Stimulated activated naive CD4-positive, alpha-beta T cell (primary cell): Measurements from ENCODE around the gene RBM25.
A peak's percentile ranks its signal among the peaks of the same experiment; 100 is the strongest.
"Not testable (repeated sequence)": the region's sequence is repeated elsewhere in the genome, so short reads cannot be mapped to it uniquely, and the experiment has no call there.

Experiments used
- DNase-seq, 6 experiments: peaks; one replicate each; lab custom pipeline; 2025; lab: John Stamatoyannopoulos, UW

RBM25 gene

DNA sequence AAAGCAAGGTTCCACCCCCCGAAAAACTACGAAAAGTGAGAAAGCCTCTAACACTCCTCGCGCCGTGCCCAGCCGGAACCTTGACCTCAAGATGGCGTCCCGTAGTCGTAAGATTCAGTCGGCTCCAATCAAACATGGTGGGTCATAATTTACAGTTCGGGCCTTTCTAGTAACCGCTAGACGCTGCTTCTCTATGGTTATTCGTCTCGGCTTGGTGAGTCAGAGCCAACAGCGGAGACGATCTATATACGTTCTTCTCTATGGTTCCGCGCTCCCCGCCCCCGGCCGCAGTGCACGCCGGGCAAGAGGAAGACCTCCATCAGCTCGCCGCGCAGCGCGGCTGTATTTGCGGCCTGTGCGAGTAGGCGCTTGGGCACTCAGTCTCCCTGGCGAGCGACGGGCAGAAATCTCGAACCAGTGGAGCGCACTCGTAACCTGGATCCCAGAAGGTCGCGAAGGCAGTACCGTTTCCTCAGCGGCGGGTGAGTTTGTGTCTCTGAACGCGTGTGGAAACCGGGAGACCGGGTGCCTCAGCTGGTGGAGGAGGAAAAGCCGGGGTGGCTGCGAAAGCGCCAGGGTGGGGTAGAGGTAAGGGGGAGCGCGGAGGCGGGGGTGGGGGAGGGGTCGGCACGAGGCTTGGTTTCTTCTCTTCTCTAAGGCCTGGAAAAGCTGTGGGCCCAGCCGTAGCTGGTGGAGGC lies at the start of gene RBM25:
Gene RBM25 (plus strand): TSS at position 311 of the 698 bp plus-strand sequence. CDS start 13,108 bp downstream, outside the sequence.
- DNase-seq = peak; percentile 87 to 96 (median 93)

DNA sequence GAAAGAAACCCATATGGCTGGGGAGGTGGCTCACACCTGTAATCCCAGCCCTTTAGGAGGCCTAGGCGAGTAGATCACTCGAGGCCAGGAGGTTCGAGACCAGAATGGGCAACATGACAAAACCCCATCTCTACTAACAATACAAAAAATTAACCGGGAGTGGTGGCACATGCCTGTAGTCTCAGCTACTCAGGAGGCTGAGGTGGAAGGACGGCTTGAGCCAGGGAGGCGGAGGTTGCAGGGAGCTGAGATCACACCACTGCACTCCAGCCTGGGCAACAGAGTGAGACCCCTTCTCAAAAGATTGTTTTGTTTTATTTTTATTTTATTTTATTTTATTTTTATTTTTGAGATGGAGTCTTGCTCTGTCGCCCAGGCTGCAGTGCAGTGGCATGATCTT lies 47.1 kb upstream of the RBM25 start:
- DNase-seq = not testable (repeated sequence)

- no peak for DNase-seq
Measured at GRCh38 chr14:73014105-73014504, 44.2 kb upstream of the RBM25 start.

- DNase-seq = not testable (repeated sequence)
Measured at GRCh38 chr14:73015552-73015951, 42.8 kb upstream of the RBM25 start.

DNA sequence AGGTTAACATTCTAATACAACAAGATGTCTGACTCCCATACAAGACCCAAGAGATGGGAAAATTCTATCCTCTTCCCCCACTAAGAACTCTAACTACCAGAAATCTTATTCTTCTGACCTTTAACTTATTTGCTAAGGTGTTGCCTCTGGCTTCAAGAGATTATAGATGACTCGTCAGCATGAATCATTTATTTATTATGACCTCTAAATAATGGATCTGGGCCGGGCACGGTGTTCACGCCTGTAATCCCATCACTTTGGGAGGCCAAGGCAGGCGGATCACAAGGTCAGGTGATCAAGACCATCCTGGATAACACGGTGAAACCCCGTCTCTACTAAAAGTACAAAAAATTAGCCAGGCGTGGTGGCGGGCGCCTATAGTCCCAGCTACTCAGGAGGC lies 42.3 kb upstream of the RBM25 start:
- DNase-seq = not testable (repeated sequence)

- DNase-seq = no peak
Measured at GRCh38 chr14:73022051-73022450, 36.3 kb upstream of the RBM25 start.

DNA sequence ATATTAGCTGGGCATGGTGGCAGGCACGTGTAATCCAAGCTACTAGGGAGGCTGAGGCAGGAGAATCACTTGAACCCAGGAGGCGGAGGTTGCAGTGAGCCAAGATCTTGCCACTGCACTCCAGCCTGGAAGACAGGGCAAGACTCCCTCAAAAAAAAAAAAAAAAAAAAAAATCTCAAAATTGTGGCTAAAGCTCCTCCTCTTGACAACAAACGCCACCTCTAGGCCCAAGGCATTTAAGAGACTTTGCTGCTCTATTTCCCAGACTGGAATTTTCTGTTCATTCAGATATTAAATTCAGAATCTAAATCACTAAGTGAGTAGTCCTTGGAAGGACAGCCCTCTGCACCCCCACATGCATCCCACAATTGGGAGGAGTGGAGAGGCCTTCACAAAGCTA lies 32.8 kb upstream of the RBM25 start:
- DNase-seq = no peak

DNA sequence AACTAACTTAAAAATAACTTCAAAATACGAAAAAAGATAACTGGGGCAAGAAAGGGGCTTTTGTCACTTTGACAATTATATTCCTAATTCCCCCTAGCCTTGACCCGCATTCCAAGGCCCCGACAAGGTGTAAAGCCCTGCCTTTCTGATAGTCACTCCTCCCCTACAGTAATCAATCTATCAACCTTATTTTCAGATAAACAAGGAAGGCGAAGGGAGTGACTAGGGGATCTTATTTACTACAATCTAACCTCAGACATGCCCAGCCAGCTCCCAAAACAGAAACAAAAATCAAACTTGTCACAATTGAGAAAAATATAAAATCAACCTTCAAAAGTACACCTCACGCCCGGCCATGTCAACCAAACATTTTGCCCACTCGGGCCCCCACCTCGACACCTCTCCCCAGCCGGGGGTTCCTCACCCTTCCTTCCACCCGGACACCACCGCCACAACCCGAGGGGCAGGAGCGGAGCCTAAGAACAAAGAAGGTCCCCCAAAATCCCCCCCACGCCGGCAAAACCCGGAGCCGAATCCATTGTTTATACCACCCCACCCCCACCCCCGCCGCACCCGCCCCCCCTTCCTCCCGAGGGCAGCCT lies 32.0 kb upstream of the RBM25 start:
- DNase-seq = peak in 2 of 6 experiments; percentile 6 to 8

DNA sequence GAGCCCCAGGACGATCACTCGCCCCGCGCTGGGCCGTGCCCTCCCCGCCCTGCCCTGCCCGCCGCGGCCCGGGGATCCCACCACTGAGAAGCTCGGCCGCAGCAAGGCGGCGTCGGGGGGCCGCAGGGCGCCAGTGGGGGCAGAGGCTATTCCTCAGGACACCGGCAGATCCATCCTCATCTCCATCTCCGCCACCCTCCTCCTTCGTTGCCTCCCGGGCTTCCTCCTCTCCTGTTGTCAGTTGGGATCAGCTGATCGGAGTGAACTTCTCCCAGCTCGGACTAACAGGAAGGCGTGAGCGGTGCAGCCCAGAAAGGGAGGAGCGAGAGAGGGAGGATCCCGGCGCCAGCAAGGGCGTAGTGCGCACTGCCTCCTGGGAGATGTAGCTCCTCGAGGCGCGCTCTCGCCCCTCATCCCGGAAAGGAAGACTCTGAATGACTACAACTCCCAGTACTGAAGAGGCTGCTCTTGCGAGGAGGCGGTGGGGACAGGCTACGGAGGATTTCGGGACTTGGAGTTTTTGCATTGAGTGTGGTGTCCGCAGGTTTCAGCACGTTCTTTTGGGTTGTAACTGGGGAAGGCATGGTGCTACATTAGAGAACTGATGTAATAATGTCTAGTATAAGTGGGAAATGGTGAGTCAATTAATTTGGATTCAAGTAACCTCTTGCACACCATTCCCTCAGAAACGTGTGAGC lies 31.3 kb upstream of the RBM25 start, which contains the start of gene ZFYVE1:
Gene ZFYVE1 (minus strand): TSS at position 262 of the 698 bp plus-strand sequence. CDS start 2,598 bp downstream, outside the sequence.
- DNase-seq = peak; percentile 75 to 87 (median 84)

DNA sequence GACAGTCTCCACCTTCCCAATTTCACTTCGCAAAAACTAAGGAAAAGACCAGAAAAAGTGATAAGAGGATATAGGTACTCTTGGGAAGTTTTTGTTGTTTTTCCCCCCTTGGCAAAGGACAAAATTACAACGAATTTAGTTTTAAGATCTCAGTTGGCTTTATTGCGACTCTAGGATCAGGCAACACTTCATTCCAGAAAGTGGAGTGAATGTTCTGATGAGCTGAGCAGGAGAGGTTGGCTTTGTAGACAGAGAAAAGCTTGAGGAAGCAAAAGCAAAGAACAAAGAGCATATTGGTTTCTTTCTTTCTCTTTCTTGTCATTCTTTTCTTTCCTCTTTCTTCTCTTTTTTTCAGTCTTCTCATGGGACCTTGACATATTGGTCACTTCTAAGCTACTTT lies 30.8 kb upstream of the RBM25 start:
- DNase-seq = no peak

GRCh38 chr14:73027984-73028383 lies 30.4 kb upstream of the RBM25 start:
- no peak for DNase-seq

DNA sequence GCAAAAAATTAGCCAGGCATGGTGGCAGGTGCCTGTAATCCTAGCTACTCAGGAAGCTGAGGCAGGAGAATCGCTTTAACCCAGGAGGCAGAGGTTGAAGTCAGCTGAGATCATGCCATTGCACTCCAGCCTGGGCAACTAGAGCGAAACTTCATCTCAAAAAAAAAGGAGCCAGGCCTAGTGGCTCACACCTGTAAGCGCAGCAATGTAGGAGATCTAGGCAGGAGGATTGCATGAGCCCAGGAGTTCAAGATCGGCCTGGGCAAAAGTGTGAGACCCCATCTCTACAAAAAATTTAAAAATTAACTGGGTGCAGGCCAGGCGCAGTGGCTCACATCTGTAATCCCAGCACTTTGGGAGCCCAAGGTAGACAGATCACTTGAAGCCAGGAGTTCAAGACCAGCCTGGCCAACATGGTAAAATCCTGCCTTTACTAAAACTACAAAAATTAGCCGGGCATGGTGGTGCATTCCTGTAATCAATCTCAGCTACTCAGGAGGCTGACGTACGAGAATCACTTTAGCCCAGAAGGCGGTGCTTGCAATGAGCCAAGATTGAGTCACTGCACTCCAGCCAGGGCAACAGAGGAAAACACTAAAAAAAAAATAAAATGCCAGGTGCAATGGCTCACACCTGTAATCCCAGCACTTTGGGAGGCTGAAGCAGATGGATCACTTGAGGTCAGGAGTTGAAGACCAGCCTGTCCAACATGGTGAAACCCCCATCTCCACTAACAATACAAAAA lies 21.5 kb upstream of the RBM25 start:
- not testable (repeated sequence) for DNase-seq

GRCh38 chr14:73047808-73048207 lies 10.5 kb upstream of the RBM25 start:
- DNase-seq = no peak

DNA sequence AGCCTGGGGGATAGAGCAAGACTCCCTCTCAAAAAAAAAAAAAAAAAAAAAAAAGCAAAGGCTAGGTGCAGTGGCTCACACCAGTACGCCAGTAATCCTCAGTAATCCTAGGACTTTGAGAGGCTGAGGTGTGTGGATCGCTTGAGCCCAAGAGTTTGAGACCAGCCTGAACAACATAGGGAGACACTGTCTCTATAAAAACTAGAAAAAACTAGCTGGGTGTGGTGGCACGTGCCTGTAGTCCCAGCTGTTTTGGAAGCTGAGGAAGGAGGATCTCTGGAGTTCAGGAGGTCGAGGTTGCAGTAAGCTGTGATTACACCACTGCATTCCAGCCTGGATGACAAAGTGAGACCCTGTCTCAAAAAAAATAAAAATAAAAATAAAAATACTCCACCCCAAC lies 8.9 kb upstream of the RBM25 start:
- DNase-seq = no peak

DNA sequence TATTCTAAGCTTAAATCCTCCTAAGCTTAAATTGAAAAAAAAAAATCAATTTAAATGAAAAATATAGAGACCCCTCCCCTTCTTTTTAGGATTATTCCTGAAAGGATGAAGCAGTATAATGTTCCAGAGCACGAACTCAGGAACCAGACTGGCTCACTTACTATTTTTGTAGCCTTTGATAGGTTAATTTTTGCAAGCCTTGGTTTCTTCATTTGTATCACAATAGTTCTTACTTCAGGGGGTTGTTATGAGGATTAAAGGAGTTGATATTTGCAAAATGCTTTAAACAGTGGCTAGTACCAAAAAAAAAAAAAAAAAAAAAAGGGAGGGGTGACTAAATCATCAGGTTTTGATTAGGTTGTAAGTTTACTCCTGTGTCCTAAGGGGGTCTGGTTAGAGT lies 3.1 kb upstream of the RBM25 start:
- DNase-seq = no peak

DNA sequence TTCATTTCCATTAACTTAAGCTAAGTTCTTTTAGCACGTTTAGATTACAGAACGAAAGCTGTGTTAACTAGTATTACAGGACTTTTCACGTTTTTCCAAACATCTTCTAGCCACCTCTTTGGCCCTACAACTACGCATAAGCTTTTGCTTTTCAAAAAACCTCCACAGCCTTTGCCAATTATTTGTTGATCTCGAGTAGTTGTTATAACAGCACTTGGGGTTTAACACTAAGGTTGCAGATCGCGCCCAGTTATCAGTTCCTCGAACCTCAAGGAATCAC lies 450 bp upstream of the RBM25 start:
- DNase-seq = no peak

DNA sequence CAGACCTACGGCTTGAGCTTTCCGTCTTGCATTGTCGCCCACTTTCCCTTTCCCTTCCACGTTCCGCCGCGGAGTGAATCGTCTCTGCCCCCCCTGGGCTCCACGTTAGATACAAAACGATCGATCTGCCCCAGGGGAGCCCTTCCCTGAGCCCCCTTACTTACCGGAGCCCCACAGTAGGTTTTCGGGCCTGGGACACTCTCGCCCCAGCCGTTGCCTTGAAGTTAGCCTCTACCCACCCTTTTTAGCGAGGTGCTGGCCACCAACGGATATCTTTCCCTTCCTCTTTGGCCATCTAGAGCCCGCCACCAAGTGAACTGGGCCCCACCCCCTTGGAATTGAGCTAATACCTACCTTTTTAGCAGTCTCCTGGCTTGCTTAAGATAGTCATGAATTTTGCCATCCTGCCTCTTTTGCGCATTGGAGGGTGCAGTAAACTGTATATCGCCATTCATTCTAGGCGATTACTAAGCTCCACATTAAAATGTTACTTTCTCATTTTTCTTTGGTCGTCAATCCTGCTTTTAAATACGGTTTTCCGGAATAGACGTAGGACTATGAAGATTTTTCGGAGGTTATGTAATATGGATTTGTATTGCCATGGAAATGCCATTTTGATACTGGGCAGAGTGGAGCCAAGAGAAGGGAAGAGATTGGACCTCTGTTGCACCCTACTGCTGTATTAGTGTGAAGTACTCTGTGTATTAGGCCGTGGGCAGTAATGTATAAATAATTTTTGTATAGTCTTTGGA lies 764 bp downstream of the RBM25 start:
- DNase-seq = peak in 1 of 6 experiments; percentile 27

GRCh38 chr14:73069585-73069984 lies 11.3 kb downstream of the RBM25 start:
- no peak for DNase-seq

DNA sequence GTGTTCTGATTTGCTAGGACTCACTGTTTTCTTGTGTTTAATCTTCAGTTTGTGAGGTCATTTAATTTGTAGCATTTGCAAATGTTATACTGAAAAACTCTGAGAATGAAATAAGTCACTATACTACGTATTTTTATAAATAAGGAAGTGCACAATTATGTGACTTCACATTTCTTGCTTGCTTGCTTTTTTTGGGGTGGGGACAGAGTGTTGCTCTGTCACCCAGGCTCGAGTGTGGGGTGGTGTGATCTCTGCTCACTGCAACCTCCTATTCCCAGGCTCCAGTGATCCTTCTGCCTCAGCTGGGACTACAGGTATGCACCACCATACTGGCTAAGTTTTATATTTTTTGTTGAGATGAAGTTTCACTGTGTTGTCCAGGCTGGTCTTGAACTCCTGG lies 32.7 kb downstream of the RBM25 start:
- DNase-seq = no peak

GRCh38 chr14:73097421-73097820 lies 39.1 kb downstream of the RBM25 start:
- no peak for DNase-seq

- DNase-seq = no peak
Measured at GRCh38 chr14:73100334-73100733, 42.0 kb downstream of the RBM25 start.
